ENCODE results near the gene DPPA2. TPM values are rescaled to one million over a fixed set of nuclear protein-coding genes. Genes with fewer than 3 reads are reported as not detected.

DPPA2 gene
- total RNA-seq, 1 experiment from 2014 or later: not detected

DNA sequence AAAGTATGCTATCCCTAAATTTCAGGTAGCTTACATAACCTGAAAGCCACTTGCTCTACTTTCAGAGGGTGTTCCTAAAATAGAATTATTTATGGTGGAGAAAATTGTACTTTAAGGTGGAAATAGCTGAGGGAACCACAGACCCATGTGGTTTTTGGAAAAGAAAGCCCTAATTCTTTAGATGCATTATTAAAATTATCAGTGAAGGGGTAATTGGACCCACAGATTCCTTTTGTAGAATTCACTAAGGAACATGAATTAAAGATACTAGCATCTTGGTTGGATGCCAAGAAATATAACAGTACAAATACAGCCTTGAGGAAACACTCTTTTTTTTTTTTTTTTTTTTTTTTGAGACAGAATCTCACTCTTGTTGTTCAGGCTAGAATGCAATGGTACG lies 37.8 kb downstream of the DPPA2 start:
- TF ChIP-seq, protein P1, sequence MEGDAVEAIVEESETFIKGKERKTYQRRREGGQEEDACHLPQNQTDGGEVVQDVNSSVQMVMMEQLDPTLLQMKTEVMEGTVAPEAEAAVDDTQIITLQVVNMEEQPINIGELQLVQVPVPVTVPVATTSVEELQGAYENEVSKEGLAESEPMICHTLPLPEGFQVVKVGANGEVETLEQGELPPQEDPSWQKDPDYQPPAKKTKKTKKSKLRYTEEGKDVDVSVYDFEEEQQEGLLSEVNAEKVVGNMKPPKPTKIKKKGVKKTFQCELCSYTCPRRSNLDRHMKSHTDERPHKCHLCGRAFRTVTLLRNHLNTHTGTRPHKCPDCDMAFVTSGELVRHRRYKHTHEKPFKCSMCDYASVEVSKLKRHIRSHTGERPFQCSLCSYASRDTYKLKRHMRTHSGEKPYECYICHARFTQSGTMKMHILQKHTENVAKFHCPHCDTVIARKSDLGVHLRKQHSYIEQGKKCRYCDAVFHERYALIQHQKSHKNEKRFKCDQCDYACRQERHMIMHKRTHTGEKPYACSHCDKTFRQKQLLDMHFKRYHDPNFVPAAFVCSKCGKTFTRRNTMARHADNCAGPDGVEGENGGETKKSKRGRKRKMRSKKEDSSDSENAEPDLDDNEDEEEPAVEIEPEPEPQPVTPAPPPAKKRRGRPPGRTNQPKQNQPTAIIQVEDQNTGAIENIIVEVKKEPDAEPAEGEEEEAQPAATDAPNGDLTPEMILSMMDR (IDR thresholded peaks at IDR 0.05; ENCODE audit: unreplicated experiment): no peak
- DNase-seq: no peak
- BruUV-seq (replicated peaks): no TSS peak
- no peak overlapping the region for H3K27ac Mint-ChIP-seq (ENCODE audit: unreplicated experiment)
- no peaks in the 10 kb centered on the region for H3K9me3 Mint-ChIP-seq (ENCODE audit: low read depth, unreplicated experiment)
- H3K27me3 Mint-ChIP-seq (ENCODE audit: unreplicated experiment): no peaks in the 10 kb centered on the region
- no peaks in the 10 kb centered on the region for H3K36me3 Mint-ChIP-seq (ENCODE audit: insufficient read depth, unreplicated experiment)
- intact Hi-C loops (cut with micrococcal nuclease; ENCODE audit: unreplicated experiment): no loop called here
- no peak overlapping the region for H3K4me3 Mint-ChIP-seq (ENCODE audit: low read depth, unreplicated experiment)
- CTCF ChIA-PET: interaction anchor here (0.7 to 0.8 kb wide), 2 partner anchors 120 to 1418 kb away, joined by 3 read pairs; no protein-coding TSS in a partner anchor
- H3K4me1 Mint-ChIP-seq (ENCODE audit: low read depth, unreplicated experiment): peaks cover 8% of the 10 kb centered on the region

DNA sequence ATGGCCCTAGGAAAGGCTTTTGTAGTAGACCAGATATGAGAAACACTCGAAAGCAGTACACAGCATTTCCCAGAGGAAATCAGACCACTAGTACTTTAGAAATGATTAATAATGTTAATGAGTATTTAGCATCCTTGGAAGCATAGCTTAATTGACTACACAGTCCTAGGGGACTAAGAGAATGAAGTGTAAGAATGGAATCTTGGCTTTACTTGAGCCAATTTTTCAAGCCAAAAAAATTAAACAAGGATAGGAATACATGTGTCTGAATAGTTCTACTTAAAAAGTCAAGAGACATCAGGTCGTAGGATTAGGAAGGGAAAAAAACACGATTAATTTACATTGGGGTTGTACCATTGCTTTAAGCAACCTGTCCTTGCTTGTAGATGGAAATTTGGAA lies 38.2 kb downstream of the DPPA2 start:
- Mint-ChIP-seq H3K27me3 (ENCODE audit: unreplicated experiment) (no peaks in the 10 kb centered on the region), H3K9me3 (ENCODE audit: low read depth, unreplicated experiment) (no peaks in the 10 kb centered on the region), H3K27ac (ENCODE audit: unreplicated experiment) (no peak overlapping the region), H3K36me3 (ENCODE audit: insufficient read depth, unreplicated experiment) (no peaks in the 10 kb centered on the region), H3K4me3 (ENCODE audit: low read depth, unreplicated experiment) (no peak overlapping the region), H3K4me1 (ENCODE audit: low read depth, unreplicated experiment) (peaks cover 8% of the 10 kb centered on the region)
- intact Hi-C loops (cut with micrococcal nuclease; ENCODE audit: unreplicated experiment): no loop called here
- TF ChIP-seq, protein P1 (IDR thresholded peaks at IDR 0.05; ENCODE audit: unreplicated experiment): no peak
- BruUV-seq (replicated peaks): no TSS peak
- DNase-seq: no peak
- CTCF ChIA-PET: interaction anchor here (0.7 to 0.8 kb wide), 2 partner anchors 121 to 1418 kb away, joined by 3 read pairs; no protein-coding TSS in a partner anchor

DNA sequence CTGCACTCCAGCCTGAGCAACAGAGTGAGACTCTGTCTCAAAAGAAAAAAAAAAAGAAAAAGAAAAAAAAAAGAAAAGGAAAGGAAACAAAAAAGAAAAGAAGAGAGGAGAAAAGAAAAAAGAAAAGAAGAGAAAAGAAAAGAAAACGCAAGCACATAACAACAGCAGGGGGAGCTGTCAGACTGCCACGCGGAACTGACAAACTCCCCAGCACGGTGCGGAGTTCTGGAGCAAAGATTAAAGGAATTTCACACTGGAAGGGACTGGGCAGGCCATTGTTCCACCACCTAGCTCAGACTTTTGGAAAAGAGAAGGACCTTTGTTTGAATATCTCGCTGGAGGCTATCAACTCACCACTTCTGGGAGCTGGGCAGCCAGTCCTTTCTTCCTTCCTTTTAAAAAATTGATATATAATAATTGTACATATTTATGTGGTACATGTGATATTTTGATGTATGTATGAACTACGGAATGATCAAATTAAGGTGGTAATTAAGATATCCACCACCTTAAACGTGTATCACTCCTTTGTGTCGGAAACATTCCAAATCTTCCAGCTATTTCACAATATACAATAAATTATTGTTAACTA lies 40.5 kb downstream of the DPPA2 start:
- no peaks in the 10 kb centered on the region for H3K9me3 Mint-ChIP-seq (ENCODE audit: low read depth, unreplicated experiment)
- intact Hi-C loops (cut with micrococcal nuclease; ENCODE audit: unreplicated experiment): loop anchor here (1.0 kb wide), 1 partner anchor 124 kb away; no protein-coding TSS in a partner anchor
- H3K4me3 Mint-ChIP-seq (ENCODE audit: low read depth, unreplicated experiment): no peak overlapping the region
- BruUV-seq (replicated peaks): no TSS peak
- H3K4me1 Mint-ChIP-seq (ENCODE audit: low read depth, unreplicated experiment): peaks cover 8% of the 10 kb centered on the region
- no peak overlapping the region for H3K27ac Mint-ChIP-seq (ENCODE audit: unreplicated experiment)
- H3K36me3 Mint-ChIP-seq (ENCODE audit: insufficient read depth, unreplicated experiment): no peaks in the 10 kb centered on the region
- TF ChIP-seq, protein P1 (IDR thresholded peaks at IDR 0.05; ENCODE audit: unreplicated experiment): peak; percentile 66
- CTCF ChIA-PET: interaction anchor here (0.7 to 1.3 kb wide), 6 partner anchors 10 to 367 kb away, joined by 3 to 14 read pairs (median 4); no protein-coding TSS in a partner anchor
- H3K27me3 Mint-ChIP-seq (ENCODE audit: unreplicated experiment): no peaks in the 10 kb centered on the region
- peak; percentile 66 for DNase-seq

DNA sequence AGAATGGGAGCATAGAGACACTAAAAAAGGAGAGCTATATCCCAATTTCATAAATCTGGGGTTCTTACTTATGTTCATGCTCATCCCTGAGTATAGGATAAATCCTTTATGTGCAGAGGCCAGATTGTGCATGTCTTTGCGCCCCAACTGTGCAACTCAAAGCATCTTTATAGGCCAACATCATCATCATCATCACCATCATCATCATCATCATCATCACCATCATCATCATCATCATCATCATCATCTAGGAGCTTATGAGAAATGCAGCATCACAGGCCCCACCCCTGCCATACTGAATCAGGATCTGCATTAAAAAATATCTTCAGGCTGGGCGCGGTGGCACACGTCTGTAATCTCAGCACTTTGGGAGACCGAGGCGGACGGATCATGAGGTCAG lies 45.5 kb downstream of the DPPA2 start:
- H3K27me3 Mint-ChIP-seq (ENCODE audit: unreplicated experiment): no peaks in the 10 kb centered on the region
- CTCF ChIA-PET: no interaction called here
- no peak for DNase-seq

More for the DNA sequence above, 45.5 kb downstream of the DPPA2 start:
- intact Hi-C loops (cut with micrococcal nuclease; ENCODE audit: unreplicated experiment): no loop called here
- Mint-ChIP-seq H3K27ac (ENCODE audit: unreplicated experiment) (no peak overlapping the region), H3K4me1 (ENCODE audit: low read depth, unreplicated experiment) (no peaks in the 10 kb centered on the region), H3K36me3 (ENCODE audit: insufficient read depth, unreplicated experiment) (no peaks in the 10 kb centered on the region), H3K4me3 (ENCODE audit: low read depth, unreplicated experiment) (no peak overlapping the region), H3K9me3 (ENCODE audit: low read depth, unreplicated experiment) (no peaks in the 10 kb centered on the region)
- no TSS peak for BruUV-seq (replicated peaks)
- TF ChIP-seq, protein P1 (IDR thresholded peaks at IDR 0.05; ENCODE audit: unreplicated experiment): no peak

Measured in Calu3 (cell line).